ENCODE results near the gene ATG9A.

The ATG9A gene

DNA sequence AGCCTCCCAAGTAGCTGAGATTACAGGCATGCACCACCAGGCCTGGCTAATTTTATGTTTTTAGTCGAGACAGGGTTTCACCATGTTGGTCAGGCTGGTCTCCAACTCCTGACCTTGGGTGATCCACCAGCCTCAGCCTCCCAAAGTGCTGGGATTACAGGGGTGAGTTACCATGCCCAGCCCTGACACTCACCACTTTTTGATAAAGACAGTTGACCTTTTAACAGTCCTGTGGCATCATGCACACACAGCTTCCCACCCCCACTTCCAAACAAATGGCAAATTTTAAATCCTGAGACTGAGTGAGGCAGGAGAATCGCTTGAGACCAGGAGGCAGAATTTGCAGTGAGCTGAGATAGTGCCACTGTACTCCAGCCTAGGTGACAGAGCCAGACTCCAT, 43.6 kb upstream of the ATG9A start:
- Histone ChIP-seq H3K27ac (replicated peaks) (no peak overlapping the region), H3K4me3 (replicated peaks; ENCODE audit: insufficient read depth, low read length) (no peak overlapping the region), H3K27me3 (ENCODE audit: insufficient read depth, poor library complexity, severe bottlenecking) (no peaks in the 10 kb centered on the region)
- TF ChIP-seq, protein P1, sequence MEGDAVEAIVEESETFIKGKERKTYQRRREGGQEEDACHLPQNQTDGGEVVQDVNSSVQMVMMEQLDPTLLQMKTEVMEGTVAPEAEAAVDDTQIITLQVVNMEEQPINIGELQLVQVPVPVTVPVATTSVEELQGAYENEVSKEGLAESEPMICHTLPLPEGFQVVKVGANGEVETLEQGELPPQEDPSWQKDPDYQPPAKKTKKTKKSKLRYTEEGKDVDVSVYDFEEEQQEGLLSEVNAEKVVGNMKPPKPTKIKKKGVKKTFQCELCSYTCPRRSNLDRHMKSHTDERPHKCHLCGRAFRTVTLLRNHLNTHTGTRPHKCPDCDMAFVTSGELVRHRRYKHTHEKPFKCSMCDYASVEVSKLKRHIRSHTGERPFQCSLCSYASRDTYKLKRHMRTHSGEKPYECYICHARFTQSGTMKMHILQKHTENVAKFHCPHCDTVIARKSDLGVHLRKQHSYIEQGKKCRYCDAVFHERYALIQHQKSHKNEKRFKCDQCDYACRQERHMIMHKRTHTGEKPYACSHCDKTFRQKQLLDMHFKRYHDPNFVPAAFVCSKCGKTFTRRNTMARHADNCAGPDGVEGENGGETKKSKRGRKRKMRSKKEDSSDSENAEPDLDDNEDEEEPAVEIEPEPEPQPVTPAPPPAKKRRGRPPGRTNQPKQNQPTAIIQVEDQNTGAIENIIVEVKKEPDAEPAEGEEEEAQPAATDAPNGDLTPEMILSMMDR (IDR thresholded peaks at IDR 0.05; ENCODE audit: insufficient read depth, low read length), result no peak
- TF ChIP-seq, protein P2, sequence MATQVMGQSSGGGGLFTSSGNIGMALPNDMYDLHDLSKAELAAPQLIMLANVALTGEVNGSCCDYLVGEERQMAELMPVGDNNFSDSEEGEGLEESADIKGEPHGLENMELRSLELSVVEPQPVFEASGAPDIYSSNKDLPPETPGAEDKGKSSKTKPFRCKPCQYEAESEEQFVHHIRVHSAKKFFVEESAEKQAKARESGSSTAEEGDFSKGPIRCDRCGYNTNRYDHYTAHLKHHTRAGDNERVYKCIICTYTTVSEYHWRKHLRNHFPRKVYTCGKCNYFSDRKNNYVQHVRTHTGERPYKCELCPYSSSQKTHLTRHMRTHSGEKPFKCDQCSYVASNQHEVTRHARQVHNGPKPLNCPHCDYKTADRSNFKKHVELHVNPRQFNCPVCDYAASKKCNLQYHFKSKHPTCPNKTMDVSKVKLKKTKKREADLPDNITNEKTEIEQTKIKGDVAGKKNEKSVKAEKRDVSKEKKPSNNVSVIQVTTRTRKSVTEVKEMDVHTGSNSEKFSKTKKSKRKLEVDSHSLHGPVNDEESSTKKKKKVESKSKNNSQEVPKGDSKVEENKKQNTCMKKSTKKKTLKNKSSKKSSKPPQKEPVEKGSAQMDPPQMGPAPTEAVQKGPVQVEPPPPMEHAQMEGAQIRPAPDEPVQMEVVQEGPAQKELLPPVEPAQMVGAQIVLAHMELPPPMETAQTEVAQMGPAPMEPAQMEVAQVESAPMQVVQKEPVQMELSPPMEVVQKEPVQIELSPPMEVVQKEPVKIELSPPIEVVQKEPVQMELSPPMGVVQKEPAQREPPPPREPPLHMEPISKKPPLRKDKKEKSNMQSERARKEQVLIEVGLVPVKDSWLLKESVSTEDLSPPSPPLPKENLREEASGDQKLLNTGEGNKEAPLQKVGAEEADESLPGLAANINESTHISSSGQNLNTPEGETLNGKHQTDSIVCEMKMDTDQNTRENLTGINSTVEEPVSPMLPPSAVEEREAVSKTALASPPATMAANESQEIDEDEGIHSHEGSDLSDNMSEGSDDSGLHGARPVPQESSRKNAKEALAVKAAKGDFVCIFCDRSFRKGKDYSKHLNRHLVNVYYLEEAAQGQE (IDR thresholded peaks at IDR 0.05; ENCODE audit: insufficient replicate concordance, low read depth), result no peak
- TF ChIP-seq SPI1 (IDR thresholded peaks at IDR 0.05; ENCODE audit: borderline replicate concordance, low read depth) (no peak), POLR2AphosphoS5 (IDR thresholded peaks at IDR 0.05; ENCODE audit: low read depth) (no peak), GABPA (IDR thresholded peaks at IDR 0.05; ENCODE audit: low read depth) (no peak)
- no peak for DNase-seq (ENCODE audit: low read depth in 1 of 2, low spot score in 1 of 2)

DNA sequence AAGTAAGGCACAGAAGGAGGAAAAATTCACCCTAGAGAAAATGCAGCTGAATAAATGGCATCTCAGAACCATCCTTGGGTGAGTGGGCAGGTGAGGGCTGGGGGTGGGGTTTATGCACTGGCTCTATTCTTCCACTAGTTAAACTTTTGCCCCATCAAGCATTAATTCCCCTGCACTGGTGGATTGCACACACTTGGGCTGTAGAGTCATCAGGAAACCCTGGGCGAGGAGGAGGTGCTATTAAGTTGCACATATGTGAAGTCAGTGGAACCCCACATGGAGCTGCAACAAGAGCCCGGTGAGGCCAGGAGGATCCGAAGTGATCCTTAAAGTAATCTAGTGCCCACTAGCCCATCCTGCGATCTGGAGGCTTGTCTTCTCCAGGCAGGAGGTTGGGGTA, 42.9 kb upstream of the ATG9A start:
- Histone ChIP-seq H3K27ac (replicated peaks) (no peak overlapping the region), H3K4me3 (replicated peaks; ENCODE audit: insufficient read depth, low read length) (no peak overlapping the region), H3K27me3 (ENCODE audit: insufficient read depth, poor library complexity, severe bottlenecking) (no peaks in the 10 kb centered on the region)
- TF ChIP-seq POLR2AphosphoS5 (IDR thresholded peaks at IDR 0.05; ENCODE audit: low read depth) (no peak), SPI1 (IDR thresholded peaks at IDR 0.05; ENCODE audit: borderline replicate concordance, low read depth) (no peak)
- TF ChIP-seq, protein P1 (IDR thresholded peaks at IDR 0.05; ENCODE audit: insufficient read depth, low read length), result no peak
- DNase-seq (ENCODE audit: low read depth in 1 of 2, low spot score in 1 of 2), result no peak

DNA sequence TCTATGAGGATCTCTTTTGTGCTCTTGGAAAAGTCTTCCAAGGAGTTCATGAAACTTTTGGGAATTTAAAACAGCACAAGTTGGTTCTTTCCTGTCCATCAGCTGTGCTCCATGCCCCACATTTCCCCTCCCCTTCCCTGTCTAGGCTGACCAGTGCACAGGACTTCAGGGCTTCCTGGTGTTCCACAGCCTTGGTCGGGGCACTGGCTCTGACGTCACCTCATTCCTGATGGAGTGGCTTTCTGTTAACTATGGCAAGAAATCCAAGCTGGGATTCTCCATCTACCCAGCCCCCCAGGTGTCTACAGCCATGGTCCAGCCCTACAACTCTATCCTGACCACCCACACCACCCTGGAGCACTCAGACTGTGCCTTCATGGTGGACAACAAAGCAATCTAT, 41.6 kb upstream of the ATG9A start:
- no peak overlapping the region for H3K27ac ChIP-seq (replicated peaks)

More for the DNA sequence above, 41.6 kb upstream of the ATG9A start:
- TF ChIP-seq GABPA (IDR thresholded peaks at IDR 0.05; ENCODE audit: low read depth), result no peak
- TF ChIP-seq POLR2AphosphoS5 (IDR thresholded peaks at IDR 0.05; ENCODE audit: low read depth), result no peak
- TF ChIP-seq, protein P1 (IDR thresholded peaks at IDR 0.05; ENCODE audit: insufficient read depth, low read length), result no peak
- TF ChIP-seq SPI1 (IDR thresholded peaks at IDR 0.05; ENCODE audit: borderline replicate concordance, low read depth), result no peak
- TF ChIP-seq, protein P2 (IDR thresholded peaks at IDR 0.05; ENCODE audit: insufficient replicate concordance, low read depth), result no peak
- H3K4me3 ChIP-seq (replicated peaks; ENCODE audit: insufficient read depth, low read length), result no peak overlapping the region
- DNase-seq (ENCODE audit: low read depth in 1 of 2, low spot score in 1 of 2), result no peak
- no peaks in the 10 kb centered on the region for H3K27me3 ChIP-seq (ENCODE audit: insufficient read depth, poor library complexity, severe bottlenecking)
